GM12878 (cell line): ENCODE measurements around the gene MBNL1. TPM values are rescaled to one million over a fixed set of nuclear protein-coding genes. Genes with fewer than 3 reads are reported as not detected.

ENCODE experiments used
- ATAC-seq: fragments of 200-7000 bp; cut with Tn5 transposase; 3 replicates; pipeline ENCODE4 v1.9.1; 2020; ENCODE audit warnings: mild to moderate bottlenecking, moderate library complexity
- BruUV-seq: library from RNA; stranded (reverse); fragments of 400-500 nt; replicated peaks from 2 replicates; lab custom pipeline; 2021; lab: Mats Ljungman, UMichigan
- CTCF ChIA-PET: fragments of 300-600 bp; sonication (Branson Sonifier 250); formaldehyde crosslinking; extraction: SDS; loops from one replicate; lab custom pipeline; 2021; ENCODE audit warnings: inconsistent platforms; lab: Yijun Ruan, JAX
- POLR2A ChIA-PET: fragments of 350-600 bp; formaldehyde crosslinking; extraction: SDS; loops from one replicate; lab custom pipeline; 2021; ENCODE audit warnings: inconsistent platforms; lab: Charles Lee
- RAD21 ChIA-PET: fragments of 300-600 bp; sonication (Branson Sonifier 250); formaldehyde crosslinking; loops from one replicate; lab custom pipeline; 2023; ENCODE audit warnings: antibody characterized with exemption; ENCODE audit not compliant: unreplicated experiment; lab: Charles Lee
- SMC1A ChIA-PET: fragments of 300-600 bp; sonication (Branson Sonifier 250); formaldehyde crosslinking; loops from one replicate; lab custom pipeline; 2023; ENCODE audit not compliant: unreplicated experiment, uncharacterized antibody; lab: Charles Lee
- DNase-seq: peaks from one replicate; pipeline ENCODE4 v3.0.0-alpha.2; 2011; ENCODE audit warnings: low read depth, low spot score
- FAIRE-seq: peaks from 3 replicates; lab custom pipeline; 2011; peaks lifted over from hg19 to GRCh38; lab: Jason Lieb, UNC
- H2AFZ ChIP-seq: 2 replicates; pipeline ENCODE4 v1.6.0; 2011; ENCODE audit warnings: low read depth, low read length, control low read depth; ENCODE audit not compliant: control insufficient read depth
- H3K27ac ChIP-seq: 2 replicates; pipeline ENCODE4 v1.5.1; 2011; ENCODE audit warnings: control low read depth; ENCODE audit not compliant: control insufficient read depth, insufficient read depth
- H3K27me3 ChIP-seq, 2 experiments: replicated peaks in 1 of 2; 2 replicates each; pipeline versions ENCODE4 v1.6.0 to v1.6.1; 2011; ENCODE audit warnings: low read length in 1 of 2; ENCODE audit not compliant: control insufficient read depth in 2 of 2, insufficient read depth in 2 of 2
- H3K36me3 ChIP-seq, 2 experiments: 2 replicates each; pipeline ENCODE4 v1.5.1; 2011; ENCODE audit warnings: low read length in 1 of 2; ENCODE audit not compliant: control insufficient read depth in 2 of 2, insufficient read depth in 2 of 2
- H3K4me1 ChIP-seq: 2 replicates; pipeline ENCODE4 v1.6.1; 2011; ENCODE audit warnings: mild to moderate bottlenecking, low read length, moderate library complexity, mixed read lengths; ENCODE audit not compliant: control insufficient read depth, insufficient read depth
- H3K4me2 ChIP-seq: 2 replicates; pipeline ENCODE4 v1.6.0; 2011; ENCODE audit warnings: control low read depth; ENCODE audit not compliant: control insufficient read depth, insufficient read depth
- H3K4me3 ChIP-seq: fragments of 200-600 bp; sonication (generic); 2 replicates; pipeline ENCODE4 v1.5.1; 2016
- H3K79me2 ChIP-seq: 2 replicates; pipeline ENCODE4 v1.6.0; 2011; ENCODE audit warnings: low read length; ENCODE audit not compliant: control insufficient read depth, insufficient read depth
- H3K9ac ChIP-seq: 2 replicates; pipeline ENCODE4 v1.8.0; 2011; ENCODE audit warnings: low read length, control low read depth, mixed read lengths; ENCODE audit not compliant: control insufficient read depth, insufficient read depth
- H3K9me3 ChIP-seq: replicated peaks from 3 replicates; pipeline ENCODE4 v1.5.1; 2011; ENCODE audit warnings: mild to moderate bottlenecking, low read length; ENCODE audit not compliant: control insufficient read depth, insufficient read depth
- H4K20me1 ChIP-seq: 2 replicates; pipeline ENCODE4 v1.6.0; 2011; ENCODE audit not compliant: control insufficient read depth, insufficient read depth
- ATF3 ChIP-seq: IDR thresholded peaks from 2 replicates; pipeline ENCODE4 v1.6.1; 2011; ENCODE audit warnings: low read depth, mild to moderate bottlenecking, low read length, moderate library complexity, borderline replicate concordance; ENCODE audit errors: extremely low read depth
- BHLHE40 ChIP-seq, 2 experiments: fragments of 450-650 bp in 1 of 2; IDR thresholded peaks; 2 replicates each; pipeline ENCODE4 v1.6.1; 2011 to 2017; ENCODE audit warnings: low read depth in 2 of 2, borderline replicate concordance in 1 of 2, improper control_type of control experiment in 1 of 2, low read length in 1 of 2, mild to moderate bottlenecking in 1 of 2
- BRCA1 ChIP-seq: IDR thresholded peaks from 2 replicates; pipeline ENCODE4 v1.6.1; 2011; ENCODE audit warnings: low read depth, low read length, improper control_type of control experiment
- CREB1 ChIP-seq: IDR thresholded peaks from 2 replicates; pipeline ENCODE4 v1.6.1; 2012; ENCODE audit warnings: low read depth, mild to moderate bottlenecking, inconsistent platforms
- EP300 ChIP-seq, 2 experiments: fragments of 150-350 bp in 1 of 2; IDR thresholded peaks; 2 replicates each; pipeline ENCODE4 v1.6.1; 2011 to 2012; ENCODE audit warnings: low read depth in 2 of 2, low read length in 2 of 2, borderline replicate concordance in 1 of 2, improper control_type of control experiment in 1 of 2, inconsistent platforms in 1 of 2; ENCODE audit not compliant: control insufficient read depth in 1 of 2
- HDGF ChIP-seq: fragments of 450-650 bp; IDR thresholded peaks from 2 replicates; pipeline ENCODE4 v1.6.1; 2016; ENCODE audit warnings: antibody characterized with exemption
- RELB ChIP-seq: fragments of 450-650 bp; IDR thresholded peaks from 2 replicates; pipeline ENCODE4 v1.6.1; 2017; ENCODE audit warnings: low read depth, mild to moderate bottlenecking, moderate library complexity
- SIX5 ChIP-seq: IDR thresholded peaks from 2 replicates; pipeline ENCODE4 v1.6.1; 2011; ENCODE audit warnings: mild to moderate bottlenecking, low read depth, low read length, moderate library complexity; ENCODE audit not compliant: severe bottlenecking
- SMC3 ChIP-seq: IDR thresholded peaks from 2 replicates; pipeline ENCODE4 v1.6.1; 2011; ENCODE audit warnings: low read length, improper control_type of control experiment, borderline replicate concordance
- STAT1 ChIP-seq: fragments of 450-650 bp; conservative IDR thresholded peaks from 2 replicates; pipeline ENCODE4 v1.6.1; 2014; ENCODE audit warnings: antibody characterized with exemption, mild to moderate bottlenecking
- ZNF207 ChIP-seq: fragments of 450-650 bp; IDR thresholded peaks from 2 replicates; pipeline ENCODE4 v1.6.1; 2014; ENCODE audit warnings: antibody characterized with exemption, mild to moderate bottlenecking, borderline replicate concordance
- ZNF217 ChIP-seq: fragments of 450-650 bp; IDR thresholded peaks from 2 replicates; pipeline ENCODE4 v1.6.1; 2017; ENCODE audit warnings: antibody characterized with exemption, mild to moderate bottlenecking
- WGBS: methylation state at CpG from one replicate; pipeline ENCODE4 v1.1.6; 2016; ENCODE audit warnings: low lambda C conversion rate; ENCODE audit not compliant: insufficient replicate concordance, insufficient coverage; ENCODE audit errors: missing lambda C conversion rate; 5-methylcytosine and 5-hydroxymethylcytosine counted together
- in situ Hi-C: fragments of 300-500 bp; cut with MboI; formaldehyde crosslinking; loops from 9 replicates; pipeline ENCODE4 v1.14.3; 2018; ENCODE audit warnings: mixed read lengths
- intact Hi-C: fragments of 100-400 bp; cut with micrococcal nuclease; formaldehyde crosslinking; loops from one replicate; pipeline ENCODE4 v1.14.2; 2022; ENCODE audit not compliant: unreplicated experiment
- polyA plus RNA-seq, 11 experiments: library from polyadenylated mRNA; depleted of rRNA in 4 of 11; unstranded in 6 of 11; stranded (reverse) in 5 of 11; fragments of >200 nt; fragmentation: Nextera tagmentation in 4 of 11; fragmentation: Illumina TruSeq in 1 of 11; extraction: Ambion mirVana in 4 of 11; extraction: Trizol in 1 of 11; gene quantifications; 1 replicate in 1 of 11; 2 replicates in 10 of 11; pipeline versions ENCODE4 v1.2.1 to v1.2.3, GENCODE V29; 2011 to 2016; ENCODE audit warnings: inconsistent platforms in 2 of 11, missing spikeins in 2 of 11, low read depth in 1 of 11
- total RNA-seq, 4 experiments: library from RNA; depleted of rRNA in 3 of 4; stranded (reverse); fragments of >200 nt in 3 of 4; fragmentation: Illumina TruSeq in 1 of 4; extraction: Trizol in 1 of 4; gene quantifications; 2 replicates each; pipeline versions ENCODE4 v1.2.1 to v1.2.3, GENCODE V29; 2013 to 2021
- TF ChIP-seq, protein P1 (sequence below): IDR thresholded peaks from 2 replicates; pipeline ENCODE4 v1.6.1; 2012; ENCODE audit warnings: improper control_type of control experiment, low read depth, low read length; ENCODE audit not compliant: insufficient replicate concordance
- TF ChIP-seq, protein P2 (sequence below): IDR thresholded peaks from 2 replicates; pipeline ENCODE4 v1.6.1; 2011; ENCODE audit warnings: mild to moderate bottlenecking, low read depth, low read length, moderate library complexity; ENCODE audit not compliant: insufficient replicate concordance

The MBNL1 gene
- total and polyA plus RNA-seq, 10 of the 15 experiments (the other 5 are each of a cell fraction or from before 2014, with no cell fraction given) = 59.6 to 337 (median 143) TPM

DNA sequence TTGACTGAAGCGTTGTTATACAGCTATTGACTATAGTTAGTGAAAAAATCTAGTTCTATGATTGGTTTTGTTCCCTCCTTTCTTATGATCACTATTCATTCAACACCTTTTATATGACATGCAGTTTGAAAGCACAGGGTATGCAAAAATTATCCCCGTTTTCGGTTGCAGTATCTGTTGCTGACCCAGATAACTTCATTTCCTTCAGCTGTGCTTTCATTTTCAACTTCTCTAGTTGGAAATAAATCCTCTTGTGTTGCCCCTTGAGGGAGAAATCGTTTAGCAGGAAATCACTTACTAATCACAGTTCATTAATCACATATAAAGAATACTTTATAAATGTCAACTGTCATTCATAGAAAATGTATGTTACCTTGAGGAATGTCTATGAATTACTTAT, 55.1 kb downstream of the MBNL1 start:
- no peak overlapping the region for H3K9ac ChIP-seq
- intact Hi-C loops (loop anchor here (2.0 kb wide), 1 partner anchor 21 kb away; no protein-coding TSS in a partner anchor), in situ Hi-C loops (no loop called here)
- ChIA-PET RAD21 (interaction anchor here (0.6 to 1.6 kb wide), 15 partner anchors 9 to 140 kb away, joined by 3 to 7 read pairs (median 4); no protein-coding TSS in a partner anchor), CTCF (interaction anchor here (0.6 to 1.6 kb wide), 5 partner anchors 9 to 101 kb away, joined by 3 to 8 read pairs (median 5); no protein-coding TSS in a partner anchor), SMC1A (interaction anchor here (0.7 to 1.9 kb wide), 19 partner anchors 9 to 140 kb away, joined by 3 to 20 read pairs (median 4); no protein-coding TSS in a partner anchor), POLR2A (interaction anchor here (0.9 to 1.7 kb wide), 4 partner anchors 9 to 24 kb away, joined by 3 to 11 read pairs (median 4); no protein-coding TSS in a partner anchor)
- peaks cover 93% of the 10 kb centered on the region for H3K79me2 ChIP-seq
- WGBS = 13% methylated on average over 4 of the region's 4 CpGs
- H3K4me2 ChIP-seq = peak overlapping the region; percentile 88
- no TSS peak for BruUV-seq
- peak overlapping the region; percentile 69 for H3K27ac ChIP-seq
- H3K36me3 ChIP-seq = peaks cover 0 to 17% of the 10 kb centered on the region in 2 experiments; a peak in 1 of 4 replicates
- no peaks in the 10 kb centered on the region for H4K20me1 ChIP-seq
- FAIRE-seq (peak; percentile 85), DNase-seq (peak; percentile 62), ATAC-seq (peak; percentile 84)
- H3K27me3 ChIP-seq = no peaks in the 10 kb centered on the region
- H3K9me3 ChIP-seq = peaks cover 10% of the 10 kb centered on the region
- H3K4me1 ChIP-seq = peaks cover 21% of the 10 kb centered on the region
- H2AFZ ChIP-seq = no peak overlapping the region
- peak overlapping the region; percentile 59 for H3K4me3 ChIP-seq
- TF ChIP-seq ZNF207 = no peak
- TF ChIP-seq ATF3 = no peak
- TF ChIP-seq SMC3 = no peak
- no peak for TF ChIP-seq BRCA1
- no peak for TF ChIP-seq BHLHE40 (IDR thresholded peaks at IDR 0.05; ENCODE audit: borderline replicate concordance in 1 of 2, low read depth in 2 of 2, low read length in 1 of 2)
- no peak for TF ChIP-seq HDGF
- TF ChIP-seq SIX5 = no peak
- TF ChIP-seq, protein P1, sequence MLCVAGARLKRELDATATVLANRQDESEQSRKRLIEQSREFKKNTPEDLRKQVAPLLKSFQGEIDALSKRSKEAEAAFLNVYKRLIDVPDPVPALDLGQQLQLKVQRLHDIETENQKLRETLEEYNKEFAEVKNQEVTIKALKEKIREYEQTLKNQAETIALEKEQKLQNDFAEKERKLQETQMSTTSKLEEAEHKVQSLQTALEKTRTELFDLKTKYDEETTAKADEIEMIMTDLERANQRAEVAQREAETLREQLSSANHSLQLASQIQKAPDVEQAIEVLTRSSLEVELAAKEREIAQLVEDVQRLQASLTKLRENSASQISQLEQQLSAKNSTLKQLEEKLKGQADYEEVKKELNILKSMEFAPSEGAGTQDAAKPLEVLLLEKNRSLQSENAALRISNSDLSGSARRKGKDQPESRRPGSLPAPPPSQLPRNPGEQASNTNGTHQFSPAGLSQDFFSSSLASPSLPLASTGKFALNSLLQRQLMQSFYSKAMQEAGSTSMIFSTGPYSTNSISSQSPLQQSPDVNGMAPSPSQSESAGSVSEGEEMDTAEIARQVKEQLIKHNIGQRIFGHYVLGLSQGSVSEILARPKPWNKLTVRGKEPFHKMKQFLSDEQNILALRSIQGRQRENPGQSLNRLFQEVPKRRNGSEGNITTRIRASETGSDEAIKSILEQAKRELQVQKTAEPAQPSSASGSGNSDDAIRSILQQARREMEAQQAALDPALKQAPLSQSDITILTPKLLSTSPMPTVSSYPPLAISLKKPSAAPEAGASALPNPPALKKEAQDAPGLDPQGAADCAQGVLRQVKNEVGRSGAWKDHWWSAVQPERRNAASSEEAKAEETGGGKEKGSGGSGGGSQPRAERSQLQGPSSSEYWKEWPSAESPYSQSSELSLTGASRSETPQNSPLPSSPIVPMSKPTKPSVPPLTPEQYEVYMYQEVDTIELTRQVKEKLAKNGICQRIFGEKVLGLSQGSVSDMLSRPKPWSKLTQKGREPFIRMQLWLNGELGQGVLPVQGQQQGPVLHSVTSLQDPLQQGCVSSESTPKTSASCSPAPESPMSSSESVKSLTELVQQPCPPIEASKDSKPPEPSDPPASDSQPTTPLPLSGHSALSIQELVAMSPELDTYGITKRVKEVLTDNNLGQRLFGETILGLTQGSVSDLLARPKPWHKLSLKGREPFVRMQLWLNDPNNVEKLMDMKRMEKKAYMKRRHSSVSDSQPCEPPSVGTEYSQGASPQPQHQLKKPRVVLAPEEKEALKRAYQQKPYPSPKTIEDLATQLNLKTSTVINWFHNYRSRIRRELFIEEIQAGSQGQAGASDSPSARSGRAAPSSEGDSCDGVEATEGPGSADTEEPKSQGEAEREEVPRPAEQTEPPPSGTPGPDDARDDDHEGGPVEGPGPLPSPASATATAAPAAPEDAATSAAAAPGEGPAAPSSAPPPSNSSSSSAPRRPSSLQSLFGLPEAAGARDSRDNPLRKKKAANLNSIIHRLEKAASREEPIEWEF = peak; percentile 78
- TF ChIP-seq EP300 (IDR thresholded peaks at IDR 0.05; ENCODE audit: borderline replicate concordance in 1 of 2, control insufficient read depth in 1 of 2, low read depth in 2 of 2, low read length in 2 of 2) = peak in 1 of 2 experiments; percentile 59; a peak in 2 of 4 replicates
- no peak for TF ChIP-seq STAT1
- 0 out of 2 replicates have a peak, but pooled peaks have one; percentile 28 for TF ChIP-seq CREB1
- TF ChIP-seq, protein P2, sequence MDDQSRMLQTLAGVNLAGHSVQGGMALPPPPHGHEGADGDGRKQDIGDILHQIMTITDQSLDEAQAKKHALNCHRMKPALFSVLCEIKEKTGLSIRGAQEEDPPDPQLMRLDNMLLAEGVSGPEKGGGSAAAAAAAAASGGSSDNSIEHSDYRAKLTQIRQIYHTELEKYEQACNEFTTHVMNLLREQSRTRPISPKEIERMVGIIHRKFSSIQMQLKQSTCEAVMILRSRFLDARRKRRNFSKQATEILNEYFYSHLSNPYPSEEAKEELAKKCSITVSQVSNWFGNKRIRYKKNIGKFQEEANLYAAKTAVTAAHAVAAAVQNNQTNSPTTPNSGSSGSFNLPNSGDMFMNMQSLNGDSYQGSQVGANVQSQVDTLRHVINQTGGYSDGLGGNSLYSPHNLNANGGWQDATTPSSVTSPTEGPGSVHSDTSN = no peak
- TF ChIP-seq ZNF217 = no peak
- no peak for TF ChIP-seq RELB
